NCI-H510A (cell line): ENCODE data around the gene ERICH2.

ENCODE experiments used
- DNase-seq: peaks from one replicate; lab custom pipeline; 2025; lab: John Stamatoyannopoulos, UW

Gene ERICH2

GRCh38 chr2:170842785-170843184 is 72.6 kb downstream of the ERICH2 start:
- DNase-seq = no peak

- no peak for DNase-seq
Observed at GRCh38 chr2:170843656-170844055, 73.5 kb downstream of the ERICH2 start.

GRCh38 chr2:170845343-170845742 is 75.2 kb downstream of the ERICH2 start:
- no peak for DNase-seq

- no peak for DNase-seq
Observed at GRCh38 chr2:170846314-170846713, 76.1 kb downstream of the ERICH2 start.

GRCh38 chr2:170847716-170848115 is 77.5 kb downstream of the ERICH2 start:
- no peak for DNase-seq
